WTC11 (cell line): ENCODE measurements around the gene DNAJC7. TPM values are rescaled to one million over a fixed set of nuclear protein-coding genes. Genes with fewer than 3 reads are reported as not detected.

Experiments used
- ATAC-seq: fragments of 200-7000 bp; cut with Tn5 transposase; 2 replicates; pipeline ENCODE4 v1.10.0; 2021; ENCODE audit warnings: mild to moderate bottlenecking, moderate library complexity
- CTCF ChIA-PET: fragments of 300-600 bp; sonication (Branson Sonifier 250); formaldehyde crosslinking; loops from one replicate; lab custom pipeline; 2021; ENCODE audit warnings: antibody characterized with exemption; lab: Charles Lee
- POLR2A ChIA-PET: fragments of 350-600 bp; sonication (Branson Sonifier 250); formaldehyde crosslinking; loops from one replicate; lab custom pipeline; 2021; ENCODE audit warnings: antibody characterized with exemption; lab: Charles Lee
- DNase-seq: peaks from one replicate; pipeline ENCODE4 v3.0.0; 2021; ENCODE audit warnings: low spot score
- H3K27ac Mint-ChIP-seq: 2 replicates; pipeline ENCODE4 v1.8.0; 2021; ENCODE audit warnings: mixed read lengths
- H3K27me3 Mint-ChIP-seq: 2 replicates; pipeline ENCODE4 v1.8.0; 2021; ENCODE audit warnings: low read depth, mild to moderate bottlenecking, moderate library complexity, mixed read lengths
- H3K36me3 Mint-ChIP-seq: 2 replicates; pipeline ENCODE4 v1.8.0; 2021; ENCODE audit warnings: mixed read lengths
- H3K4me1 Mint-ChIP-seq: 2 replicates; pipeline ENCODE4 v1.8.0; 2022; ENCODE audit warnings: mixed read lengths
- H3K4me3 Mint-ChIP-seq: 2 replicates; pipeline ENCODE4 v1.8.0; 2021; ENCODE audit warnings: mild to moderate bottlenecking, moderate library complexity, mixed read lengths
- H3K9me3 Mint-ChIP-seq: 2 replicates; pipeline ENCODE4 v1.8.0; 2021; ENCODE audit warnings: mixed read lengths
- ATF2 ChIP-seq: sonication (generic); formaldehyde crosslinking; IDR thresholded peaks from 2 replicates; pipeline ENCODE4 v1.8.1; 2022; ENCODE audit warnings: low read depth, missing genetic modification reagents, borderline replicate concordance
- CBFB ChIP-seq: sonication (generic); formaldehyde crosslinking; IDR thresholded peaks from 2 replicates; pipeline ENCODE4 v1.8.1; 2022; ENCODE audit warnings: mild to moderate bottlenecking, low read depth, missing genetic modification reagents
- CREM ChIP-seq: sonication (generic); formaldehyde crosslinking; IDR thresholded peaks from 2 replicates; pipeline ENCODE4 v1.8.1; 2022; ENCODE audit warnings: mild to moderate bottlenecking, missing genetic modification reagents, moderate library complexity
- ELF4 ChIP-seq: sonication (generic); formaldehyde crosslinking; IDR thresholded peaks from 2 replicates; pipeline ENCODE4 v1.8.1; 2022; ENCODE audit warnings: low read depth, mild to moderate bottlenecking, moderate library complexity, missing genetic modification reagents
- GABPB1 ChIP-seq: sonication (generic); formaldehyde crosslinking; IDR thresholded peaks from 2 replicates; pipeline ENCODE4 v1.8.1; 2023; ENCODE audit warnings: mild to moderate bottlenecking, missing genetic modification reagents
- GTF2I ChIP-seq: fragments of 250-450 bp; sonication (Bioruptor Pico); conservative IDR thresholded peaks from 2 replicates; pipeline ENCODE4 v1.4.0; 2021; ENCODE audit warnings: mild to moderate bottlenecking
- IRF2 ChIP-seq: sonication (generic); formaldehyde crosslinking; IDR thresholded peaks from 2 replicates; pipeline ENCODE4 v1.8.0; 2022; ENCODE audit warnings: low read depth, missing genetic modification reagents, borderline replicate concordance
- JAZF1 ChIP-seq: fragments of 250-450 bp; sonication (Bioruptor Pico); IDR thresholded peaks from 2 replicates; pipeline ENCODE4 v1.9.0; 2021; ENCODE audit warnings: moderate library complexity, mild to moderate bottlenecking, inconsistent platforms
- NFE2L1 ChIP-seq: sonication (generic); formaldehyde crosslinking; IDR thresholded peaks from 2 replicates; pipeline ENCODE4 v1.8.1; 2023; ENCODE audit warnings: missing genetic modification reagents
- NR2C2 ChIP-seq: sonication (generic); formaldehyde crosslinking; IDR thresholded peaks from 2 replicates; pipeline ENCODE4 v1.8.0; 2022; ENCODE audit warnings: mild to moderate bottlenecking, missing genetic modification reagents
- TP53 ChIP-seq: sonication (generic); formaldehyde crosslinking; IDR thresholded peaks from 2 replicates; pipeline ENCODE4 v1.8.1; 2023; ENCODE audit warnings: mild to moderate bottlenecking, missing genetic modification reagents
- ZNF121 ChIP-seq: sonication (generic); formaldehyde crosslinking; IDR thresholded peaks from 2 replicates; pipeline ENCODE4 v1.8.0; 2023; ENCODE audit warnings: missing genetic modification reagents
- ZNF232 ChIP-seq: sonication (generic); formaldehyde crosslinking; IDR thresholded peaks from 2 replicates; pipeline ENCODE4 v1.8.0; 2022; ENCODE audit warnings: mild to moderate bottlenecking, missing genetic modification reagents
- ZNF423 ChIP-seq: fragments of 250-450 bp; sonication (Bioruptor Pico); IDR thresholded peaks from 2 replicates; pipeline ENCODE4 v2.1.2; 2022; ENCODE audit warnings: mild to moderate bottlenecking, moderate library complexity
- total RNA-seq: library from RNA; stranded (reverse); gene quantifications from 3 replicates; pipeline ENCODE4 v1.2.3, GENCODE V29; 2021
- TF ChIP-seq, protein P1 (sequence below): fragments of 250-450 bp; sonication (Bioruptor Pico); conservative IDR thresholded peaks from 2 replicates; pipeline ENCODE4 v1.9.0; 2021; ENCODE audit warnings: mild to moderate bottlenecking
- TF ChIP-seq, protein P2 (sequence below): sonication (generic); formaldehyde crosslinking; IDR thresholded peaks from 2 replicates; pipeline ENCODE4 v1.8.1; 2023; ENCODE audit warnings: mild to moderate bottlenecking, missing genetic modification reagents, borderline replicate concordance
- TF ChIP-seq, protein P3 (sequence below): sonication (generic); formaldehyde crosslinking; IDR thresholded peaks from 2 replicates; pipeline ENCODE4 v1.8.0; 2022; ENCODE audit warnings: mild to moderate bottlenecking, missing genetic modification reagents
- TF ChIP-seq, protein P4 (sequence below): fragments of 250-450 bp; sonication (Bioruptor Pico); IDR thresholded peaks from 2 replicates; pipeline ENCODE4 v1.9.0; 2021; ENCODE audit warnings: mild to moderate bottlenecking, borderline replicate concordance

Gene DNAJC7
- total RNA-seq, 1 experiment from 2014 or later: 140 TPM

DNA sequence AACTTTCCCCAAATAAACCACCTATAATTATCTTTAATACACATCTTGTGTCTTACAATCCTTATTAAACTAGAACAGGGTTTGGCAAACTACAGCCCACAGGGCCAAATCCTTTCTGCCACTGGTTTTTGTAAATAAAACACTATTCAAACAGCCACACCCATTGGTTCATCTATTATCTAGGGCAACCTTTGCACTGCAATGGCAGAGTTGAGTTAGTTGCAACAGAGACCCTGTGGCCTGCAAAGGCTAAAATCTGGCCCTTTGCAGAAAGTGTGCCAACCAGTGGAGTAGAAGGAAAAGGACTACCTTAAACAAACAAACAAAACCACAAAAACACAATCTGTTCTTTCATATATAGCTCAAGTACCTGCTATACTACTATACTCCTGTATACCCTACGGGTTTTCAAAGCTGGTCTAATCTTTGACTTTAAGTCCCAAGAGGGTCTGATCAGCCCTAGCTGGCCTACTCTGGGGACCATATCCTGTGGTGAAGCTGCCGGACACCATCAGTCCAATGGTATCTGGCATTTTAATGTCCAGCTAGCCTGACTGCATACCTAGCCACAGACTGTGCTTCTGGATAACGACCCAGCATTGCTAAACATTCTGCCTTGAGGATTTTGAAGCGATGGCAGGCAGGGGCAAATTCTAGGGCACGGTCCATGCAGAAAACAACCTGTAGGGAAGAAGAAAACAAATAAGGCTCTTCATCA is 27.4 kb downstream of the DNAJC7 start:
- Mint-ChIP-seq H3K4me3 (no peak overlapping the region), H3K36me3 (peaks cover 91% of the 10 kb centered on the region), H3K27ac (no peak overlapping the region), H3K4me1 (no peaks in the 10 kb centered on the region), H3K27me3 (no peaks in the 10 kb centered on the region), H3K9me3 (no peaks in the 10 kb centered on the region)
- peak; percentile 66; the same call in 1 of the 2 replicates for TF ChIP-seq GABPB1 (CRISPR knock-in tag)
- TF ChIP-seq, protein P1, sequence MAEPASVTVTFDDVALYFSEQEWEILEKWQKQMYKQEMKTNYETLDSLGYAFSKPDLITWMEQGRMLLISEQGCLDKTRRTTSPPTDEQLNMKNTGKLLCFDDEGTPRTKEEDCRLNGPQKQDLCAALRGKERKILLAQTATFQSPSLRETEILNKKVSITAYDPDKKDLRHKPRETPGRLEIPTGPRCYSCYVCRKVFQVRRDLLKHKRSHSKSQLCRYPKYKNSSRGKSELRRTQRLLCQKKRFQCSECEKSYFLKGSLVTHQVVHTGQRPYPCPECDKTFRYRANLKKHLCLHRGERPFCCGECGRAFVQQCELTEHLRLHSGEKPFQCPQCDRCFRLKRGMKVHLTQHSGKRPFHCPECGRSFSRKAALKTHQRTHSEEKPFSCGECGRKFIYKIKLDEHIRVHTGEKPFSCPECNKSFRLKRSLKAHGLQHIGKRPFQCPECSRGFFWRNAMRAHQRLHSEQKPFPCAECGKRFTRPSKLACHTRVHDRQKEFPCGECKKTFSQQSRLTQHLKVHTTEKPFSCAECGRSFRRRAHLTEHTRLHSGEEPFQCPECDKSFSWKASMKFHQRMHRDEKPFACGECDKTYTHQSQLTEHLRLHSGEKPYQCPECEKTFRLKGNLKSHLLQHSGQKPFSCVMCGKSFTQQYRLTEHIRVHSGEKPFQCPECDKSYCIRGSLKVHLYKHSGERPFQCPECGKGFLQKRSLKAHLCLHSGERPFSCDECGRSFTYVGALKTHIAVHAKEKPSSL (CRISPR knock-in tag): no peak
- POLR2A ChIA-PET: no interaction called here
- ATAC-seq: no peak
- CTCF ChIA-PET: no interaction called here
- DNase-seq: no peak

DNA sequence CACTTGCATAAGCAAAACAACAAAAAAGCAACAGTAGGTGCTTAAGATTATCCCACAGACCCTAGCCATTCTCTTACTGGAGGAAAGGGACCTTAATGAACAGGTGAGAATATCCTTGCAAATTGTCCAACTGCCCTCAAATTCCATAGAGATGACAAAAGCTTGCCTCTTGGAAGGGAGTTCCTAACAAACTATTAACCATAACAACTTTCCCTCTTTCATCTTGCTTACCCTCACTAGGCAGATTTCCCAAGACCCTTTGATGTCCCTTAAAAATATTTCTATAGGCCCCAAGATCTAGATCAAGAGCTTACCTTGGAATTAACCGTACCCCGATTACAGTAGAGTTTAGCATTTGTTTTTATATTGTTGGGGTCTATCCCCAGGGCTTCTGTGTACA is 28.8 kb downstream of the DNAJC7 start:
- H3K27me3 Mint-ChIP-seq: no peaks in the 10 kb centered on the region
- POLR2A ChIA-PET: no interaction called here
- no peaks in the 10 kb centered on the region for H3K9me3 Mint-ChIP-seq
- H3K4me1 Mint-ChIP-seq: no peaks in the 10 kb centered on the region
- no peak overlapping the region for H3K4me3 Mint-ChIP-seq
- no peak for DNase-seq
- ATAC-seq: no peak
- TF ChIP-seq IRF2 (CRISPR knock-in tag) (no peak), CBFB (CRISPR knock-in tag) (no peak), ZNF121 (CRISPR knock-in tag) (no peak), JAZF1 (no peak), NR2C2 (CRISPR knock-in tag) (no peak), TP53 (CRISPR knock-in tag) (no peak), ELF4 (no peak), ATF2 (CRISPR knock-in tag) (no peak), ZNF232 (CRISPR knock-in tag) (no peak), NFE2L1 (CRISPR knock-in tag) (no peak), GTF2I (no peak), ZNF423 (CRISPR knock-in tag) (no peak), CREM (no peak)
- TF ChIP-seq, protein P2, sequence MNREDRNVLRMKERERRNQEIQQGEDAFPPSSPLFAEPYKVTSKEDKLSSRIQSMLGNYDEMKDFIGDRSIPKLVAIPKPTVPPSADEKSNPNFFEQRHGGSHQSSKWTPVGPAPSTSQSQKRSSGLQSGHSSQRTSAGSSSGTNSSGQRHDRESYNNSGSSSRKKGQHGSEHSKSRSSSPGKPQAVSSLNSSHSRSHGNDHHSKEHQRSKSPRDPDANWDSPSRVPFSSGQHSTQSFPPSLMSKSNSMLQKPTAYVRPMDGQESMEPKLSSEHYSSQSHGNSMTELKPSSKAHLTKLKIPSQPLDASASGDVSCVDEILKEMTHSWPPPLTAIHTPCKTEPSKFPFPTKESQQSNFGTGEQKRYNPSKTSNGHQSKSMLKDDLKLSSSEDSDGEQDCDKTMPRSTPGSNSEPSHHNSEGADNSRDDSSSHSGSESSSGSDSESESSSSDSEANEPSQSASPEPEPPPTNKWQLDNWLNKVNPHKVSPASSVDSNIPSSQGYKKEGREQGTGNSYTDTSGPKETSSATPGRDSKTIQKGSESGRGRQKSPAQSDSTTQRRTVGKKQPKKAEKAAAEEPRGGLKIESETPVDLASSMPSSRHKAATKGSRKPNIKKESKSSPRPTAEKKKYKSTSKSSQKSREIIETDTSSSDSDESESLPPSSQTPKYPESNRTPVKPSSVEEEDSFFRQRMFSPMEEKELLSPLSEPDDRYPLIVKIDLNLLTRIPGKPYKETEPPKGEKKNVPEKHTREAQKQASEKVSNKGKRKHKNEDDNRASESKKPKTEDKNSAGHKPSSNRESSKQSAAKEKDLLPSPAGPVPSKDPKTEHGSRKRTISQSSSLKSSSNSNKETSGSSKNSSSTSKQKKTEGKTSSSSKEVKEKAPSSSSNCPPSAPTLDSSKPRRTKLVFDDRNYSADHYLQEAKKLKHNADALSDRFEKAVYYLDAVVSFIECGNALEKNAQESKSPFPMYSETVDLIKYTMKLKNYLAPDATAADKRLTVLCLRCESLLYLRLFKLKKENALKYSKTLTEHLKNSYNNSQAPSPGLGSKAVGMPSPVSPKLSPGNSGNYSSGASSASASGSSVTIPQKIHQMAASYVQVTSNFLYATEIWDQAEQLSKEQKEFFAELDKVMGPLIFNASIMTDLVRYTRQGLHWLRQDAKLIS (CRISPR knock-in tag): no peak
- TF ChIP-seq, protein P3, sequence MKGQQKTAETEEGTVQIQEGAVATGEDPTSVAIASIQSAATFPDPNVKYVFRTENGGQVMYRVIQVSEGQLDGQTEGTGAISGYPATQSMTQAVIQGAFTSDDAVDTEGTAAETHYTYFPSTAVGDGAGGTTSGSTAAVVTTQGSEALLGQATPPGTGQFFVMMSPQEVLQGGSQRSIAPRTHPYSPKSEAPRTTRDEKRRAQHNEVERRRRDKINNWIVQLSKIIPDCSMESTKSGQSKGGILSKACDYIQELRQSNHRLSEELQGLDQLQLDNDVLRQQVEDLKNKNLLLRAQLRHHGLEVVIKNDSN (CRISPR knock-in tag): no peak
- TF ChIP-seq, protein P4, sequence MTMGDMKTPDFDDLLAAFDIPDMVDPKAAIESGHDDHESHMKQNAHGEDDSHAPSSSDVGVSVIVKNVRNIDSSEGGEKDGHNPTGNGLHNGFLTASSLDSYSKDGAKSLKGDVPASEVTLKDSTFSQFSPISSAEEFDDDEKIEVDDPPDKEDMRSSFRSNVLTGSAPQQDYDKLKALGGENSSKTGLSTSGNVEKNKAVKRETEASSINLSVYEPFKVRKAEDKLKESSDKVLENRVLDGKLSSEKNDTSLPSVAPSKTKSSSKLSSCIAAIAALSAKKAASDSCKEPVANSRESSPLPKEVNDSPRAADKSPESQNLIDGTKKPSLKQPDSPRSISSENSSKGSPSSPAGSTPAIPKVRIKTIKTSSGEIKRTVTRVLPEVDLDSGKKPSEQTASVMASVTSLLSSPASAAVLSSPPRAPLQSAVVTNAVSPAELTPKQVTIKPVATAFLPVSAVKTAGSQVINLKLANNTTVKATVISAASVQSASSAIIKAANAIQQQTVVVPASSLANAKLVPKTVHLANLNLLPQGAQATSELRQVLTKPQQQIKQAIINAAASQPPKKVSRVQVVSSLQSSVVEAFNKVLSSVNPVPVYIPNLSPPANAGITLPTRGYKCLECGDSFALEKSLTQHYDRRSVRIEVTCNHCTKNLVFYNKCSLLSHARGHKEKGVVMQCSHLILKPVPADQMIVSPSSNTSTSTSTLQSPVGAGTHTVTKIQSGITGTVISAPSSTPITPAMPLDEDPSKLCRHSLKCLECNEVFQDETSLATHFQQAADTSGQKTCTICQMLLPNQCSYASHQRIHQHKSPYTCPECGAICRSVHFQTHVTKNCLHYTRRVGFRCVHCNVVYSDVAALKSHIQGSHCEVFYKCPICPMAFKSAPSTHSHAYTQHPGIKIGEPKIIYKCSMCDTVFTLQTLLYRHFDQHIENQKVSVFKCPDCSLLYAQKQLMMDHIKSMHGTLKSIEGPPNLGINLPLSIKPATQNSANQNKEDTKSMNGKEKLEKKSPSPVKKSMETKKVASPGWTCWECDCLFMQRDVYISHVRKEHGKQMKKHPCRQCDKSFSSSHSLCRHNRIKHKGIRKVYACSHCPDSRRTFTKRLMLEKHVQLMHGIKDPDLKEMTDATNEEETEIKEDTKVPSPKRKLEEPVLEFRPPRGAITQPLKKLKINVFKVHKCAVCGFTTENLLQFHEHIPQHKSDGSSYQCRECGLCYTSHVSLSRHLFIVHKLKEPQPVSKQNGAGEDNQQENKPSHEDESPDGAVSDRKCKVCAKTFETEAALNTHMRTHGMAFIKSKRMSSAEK (CRISPR knock-in tag): no peak
- TF ChIP-seq, all 79 proteins: peak for 0
- CTCF ChIA-PET: interaction anchor here (1.1 kb wide), 1 partner anchor 21 kb away, joined by 3 read pairs; no protein-coding TSS in a partner anchor
- Mint-ChIP-seq H3K27ac (no peak overlapping the region), H3K36me3 (peaks cover 89% of the 10 kb centered on the region)
